GM12878 (cell line): ENCODE measurements around the gene CPNE5. TPM values are rescaled to one million over a fixed set of nuclear protein-coding genes. Genes with fewer than 3 reads are reported as not detected.
A peak's percentile ranks its signal among the peaks of the same experiment; 100 is the strongest.

ENCODE experiments used
- ATAC-seq: fragments of 200-7000 bp; cut with Tn5 transposase; 3 replicates; pipeline ENCODE4 v1.9.1; 2020; ENCODE audit warnings: mild to moderate bottlenecking, moderate library complexity
- BruUV-seq: library from RNA; stranded (reverse); fragments of 400-500 nt; replicated peaks from 2 replicates; lab custom pipeline; 2021; lab: Mats Ljungman, UMichigan
- CTCF ChIA-PET: fragments of 300-600 bp; sonication (Branson Sonifier 250); formaldehyde crosslinking; extraction: SDS; loops from one replicate; lab custom pipeline; 2021; ENCODE audit warnings: inconsistent platforms; lab: Yijun Ruan, JAX
- POLR2A ChIA-PET: fragments of 350-600 bp; formaldehyde crosslinking; extraction: SDS; loops from one replicate; lab custom pipeline; 2021; ENCODE audit warnings: inconsistent platforms; lab: Charles Lee
- RAD21 ChIA-PET: fragments of 300-600 bp; sonication (Branson Sonifier 250); formaldehyde crosslinking; loops from one replicate; lab custom pipeline; 2023; ENCODE audit warnings: antibody characterized with exemption; ENCODE audit not compliant: unreplicated experiment; lab: Charles Lee
- SMC1A ChIA-PET: fragments of 300-600 bp; sonication (Branson Sonifier 250); formaldehyde crosslinking; loops from one replicate; lab custom pipeline; 2023; ENCODE audit not compliant: unreplicated experiment, uncharacterized antibody; lab: Charles Lee
- DNase-seq: peaks from one replicate; pipeline ENCODE4 v3.0.0-alpha.2; 2011; ENCODE audit warnings: low read depth, low spot score
- FAIRE-seq: peaks from 3 replicates; lab custom pipeline; 2011; peaks lifted over from hg19 to GRCh38; lab: Jason Lieb, UNC
- H2AFZ ChIP-seq: 2 replicates; pipeline ENCODE4 v1.6.0; 2011; ENCODE audit warnings: low read depth, low read length, control low read depth; ENCODE audit not compliant: control insufficient read depth
- H3K27ac ChIP-seq: 2 replicates; pipeline ENCODE4 v1.5.1; 2011; ENCODE audit warnings: control low read depth; ENCODE audit not compliant: control insufficient read depth, insufficient read depth
- H3K27me3 ChIP-seq, 2 experiments: replicated peaks in 1 of 2; 2 replicates each; pipeline versions ENCODE4 v1.6.0 to v1.6.1; 2011; ENCODE audit warnings: low read length in 1 of 2; ENCODE audit not compliant: control insufficient read depth in 2 of 2, insufficient read depth in 2 of 2
- H3K36me3 ChIP-seq, 2 experiments: 2 replicates each; pipeline ENCODE4 v1.5.1; 2011; ENCODE audit warnings: low read length in 1 of 2; ENCODE audit not compliant: control insufficient read depth in 2 of 2, insufficient read depth in 2 of 2
- H3K4me1 ChIP-seq: 2 replicates; pipeline ENCODE4 v1.6.1; 2011; ENCODE audit warnings: mild to moderate bottlenecking, low read length, moderate library complexity, mixed read lengths; ENCODE audit not compliant: control insufficient read depth, insufficient read depth
- H3K4me2 ChIP-seq: 2 replicates; pipeline ENCODE4 v1.6.0; 2011; ENCODE audit warnings: control low read depth; ENCODE audit not compliant: control insufficient read depth, insufficient read depth
- H3K4me3 ChIP-seq: fragments of 200-600 bp; sonication (generic); 2 replicates; pipeline ENCODE4 v1.5.1; 2016
- H3K79me2 ChIP-seq: 2 replicates; pipeline ENCODE4 v1.6.0; 2011; ENCODE audit warnings: low read length; ENCODE audit not compliant: control insufficient read depth, insufficient read depth
- H3K9ac ChIP-seq: 2 replicates; pipeline ENCODE4 v1.8.0; 2011; ENCODE audit warnings: low read length, control low read depth, mixed read lengths; ENCODE audit not compliant: control insufficient read depth, insufficient read depth
- H3K9me3 ChIP-seq: replicated peaks from 3 replicates; pipeline ENCODE4 v1.5.1; 2011; ENCODE audit warnings: mild to moderate bottlenecking, low read length; ENCODE audit not compliant: control insufficient read depth, insufficient read depth
- H4K20me1 ChIP-seq: 2 replicates; pipeline ENCODE4 v1.6.0; 2011; ENCODE audit not compliant: control insufficient read depth, insufficient read depth
- ASH2L ChIP-seq: fragments of 300-600, 200-600 bp; sonication (generic); IDR thresholded peaks from 2 replicates; pipeline ENCODE4 v1.6.1; 2017; ENCODE audit warnings: low read depth, mild to moderate bottlenecking, borderline replicate concordance
- ATF2 ChIP-seq: IDR thresholded peaks from 2 replicates; pipeline ENCODE4 v1.6.1; 2012; ENCODE audit warnings: low read length, inconsistent platforms
- HCFC1 ChIP-seq: fragments of 150-350 bp; IDR thresholded peaks from 2 replicates; pipeline ENCODE4 v1.6.1; 2014; ENCODE audit warnings: low read length
- NR2C1 ChIP-seq: fragments of 450-650 bp; IDR thresholded peaks from 2 replicates; pipeline ENCODE4 v1.6.1; 2017; ENCODE audit warnings: antibody characterized with exemption, mild to moderate bottlenecking, moderate library complexity
- PAX8 ChIP-seq: fragments of 450-650 bp; IDR thresholded peaks from 2 replicates; pipeline ENCODE4 v1.6.1; 2017; ENCODE audit warnings: mild to moderate bottlenecking, moderate library complexity
- RFX5 ChIP-seq: IDR thresholded peaks from 2 replicates; pipeline ENCODE4 v1.6.1; 2011; ENCODE audit warnings: low read depth, low read length, improper control_type of control experiment
- WGBS: methylation state at CpG from one replicate; pipeline ENCODE4 v1.1.6; 2016; ENCODE audit warnings: low lambda C conversion rate; ENCODE audit not compliant: insufficient replicate concordance, insufficient coverage; ENCODE audit errors: missing lambda C conversion rate; 5-methylcytosine and 5-hydroxymethylcytosine counted together
- in situ Hi-C: fragments of 300-500 bp; cut with MboI; formaldehyde crosslinking; loops from 9 replicates; pipeline ENCODE4 v1.14.3; 2018; ENCODE audit warnings: mixed read lengths
- intact Hi-C: fragments of 100-400 bp; cut with micrococcal nuclease; formaldehyde crosslinking; loops from one replicate; pipeline ENCODE4 v1.14.2; 2022; ENCODE audit not compliant: unreplicated experiment
- polyA plus RNA-seq, 11 experiments: library from polyadenylated mRNA; depleted of rRNA in 4 of 11; unstranded in 6 of 11; stranded (reverse) in 5 of 11; fragments of >200 nt; fragmentation: Nextera tagmentation in 4 of 11; fragmentation: Illumina TruSeq in 1 of 11; extraction: Ambion mirVana in 4 of 11; extraction: Trizol in 1 of 11; gene quantifications; 1 replicate in 1 of 11; 2 replicates in 10 of 11; pipeline versions ENCODE4 v1.2.1 to v1.2.3, GENCODE V29; 2011 to 2016; ENCODE audit warnings: inconsistent platforms in 2 of 11, missing spikeins in 2 of 11, low read depth in 1 of 11
- total RNA-seq, 4 experiments: library from RNA; depleted of rRNA in 3 of 4; stranded (reverse); fragments of >200 nt in 3 of 4; fragmentation: Illumina TruSeq in 1 of 4; extraction: Trizol in 1 of 4; gene quantifications; 2 replicates each; pipeline versions ENCODE4 v1.2.1 to v1.2.3, GENCODE V29; 2013 to 2021

The CPNE5 gene
- total and polyA plus RNA-seq, 10 of the 15 experiments (the other 5 are each of a cell fraction or from before 2014, with no cell fraction given) = 2.4 to 39.1 (median 18.2) TPM

DNA sequence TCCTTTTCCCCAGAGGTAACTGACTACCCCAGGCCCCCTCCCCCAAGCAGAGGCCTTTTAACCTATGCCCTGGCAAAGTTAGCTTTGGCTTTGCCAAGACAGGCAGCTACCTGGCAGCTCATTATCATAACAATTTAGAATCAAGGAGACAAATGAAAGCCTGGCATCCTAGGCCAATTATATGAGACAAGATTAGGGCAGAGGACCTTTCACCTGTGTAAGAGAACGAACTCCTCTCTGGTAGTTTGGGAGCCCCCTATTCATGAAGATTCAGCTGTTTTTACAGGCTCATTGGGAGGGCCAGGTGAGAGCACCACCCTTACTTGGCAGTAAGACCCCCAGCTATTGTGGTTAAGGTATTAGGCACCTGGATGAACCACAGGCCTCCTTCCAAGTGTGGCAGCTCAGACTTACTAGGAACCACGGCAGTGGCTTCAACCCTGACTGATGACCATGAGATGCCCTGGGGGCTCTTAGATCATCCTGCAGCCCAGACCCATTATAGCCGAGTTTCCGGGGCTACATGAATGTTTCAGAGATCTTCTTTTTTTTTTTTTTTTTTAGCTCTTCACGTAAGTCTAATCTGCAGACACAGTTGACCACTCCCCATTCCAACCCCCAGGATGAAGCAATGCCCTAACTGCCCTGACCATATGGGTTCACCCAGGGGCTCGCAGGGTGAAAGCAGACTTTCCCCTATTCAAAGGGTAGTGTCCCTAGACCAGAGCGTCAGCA lies 85.4 kb downstream of the CPNE5 start:
- Histone ChIP-seq H4K20me1 (no peaks in the 10 kb centered on the region), H3K79me2 (peaks cover 17% of the 10 kb centered on the region), H3K36me3 (peaks cover 0 to 2% of the 10 kb centered on the region in 2 experiments; a peak in 2 of 4 replicates), H3K27ac (peak overlapping the region; percentile 80), H3K27me3 (no peaks in the 10 kb centered on the region), H2AFZ (no peak overlapping the region), H3K9me3 (no peaks in the 10 kb centered on the region; the same call in 1 of the 3 replicates), H3K4me2 (peak overlapping the region; percentile 99), H3K4me3 (peak overlapping the region; percentile 10; the same call in 1 of the 2 replicates), H3K9ac (peak overlapping the region; percentile 59), H3K4me1 (peaks cover 61% of the 10 kb centered on the region)
- RAD21 ChIA-PET = interaction anchor here (1.0 to 8.6 kb wide), 17 partner anchors 12 to 417 kb away, joined by 3 to 124 read pairs (median 7); partner anchors contain the start of gene CDKN1A
- ATAC-seq (no peak), FAIRE-seq (no peak), DNase-seq (no peak)
- intact Hi-C loops = loop anchor here (1.0 kb wide), 1 partner anchor 28 kb away; no protein-coding TSS in a partner anchor
- in situ Hi-C loops = loop anchor here (5.0 kb wide), 1 partner anchor 132 kb away; no protein-coding TSS in a partner anchor
- CTCF ChIA-PET = interaction anchor here (0.6 to 9.5 kb wide), 20 partner anchors 11 to 292 kb away, joined by 3 to 109 read pairs (median 3); partner anchors contain the start of genes CDKN1A and PPIL1
- 10% methylated on average over 6 of the region's 7 CpGs for WGBS
- no peak for TF ChIP-seq RFX5
- TF ChIP-seq NR2C1 = no peak
- TF ChIP-seq ATF2 = no peak
- TF ChIP-seq ASH2L = no peak
- TF ChIP-seq PAX8 = no peak
- TF ChIP-seq HCFC1 = no peak
- SMC1A ChIA-PET = interaction anchor here (0.5 to 9.7 kb wide), 24 partner anchors 9 to 725 kb away, joined by 3 to 120 read pairs (median 4); partner anchors contain the start of gene CDKN1A
- no TSS peak for BruUV-seq
- POLR2A ChIA-PET = interaction anchor here (0.6 to 6.1 kb wide), 10 partner anchors 25 to 129 kb away, joined by 3 to 57 read pairs (median 5); partner anchors contain the start of gene CDKN1A
